RPMI7951 (cell line): ENCODE results near the gene LMX1B. TPM values are rescaled to one million over a fixed set of nuclear protein-coding genes. Genes with fewer than 3 reads are reported as not detected.
A peak's percentile ranks its signal among the peaks of the same experiment; 100 is the strongest.
"Not testable (repeated sequence)": the region's sequence is repeated elsewhere in the genome, so short reads cannot be mapped to it uniquely, and the experiment has no call there.

Experiments
- DNase-seq: peaks from one replicate; pipeline ENCODE4 v3.0.0-alpha.2; 2012; ENCODE audit warnings: low read depth
- total RNA-seq: library from RNA; depleted of rRNA; stranded (reverse); fragments of >200 nt; shearing (Covaris generic); gene quantifications from 2 replicates; pipeline ENCODE4 v1.2.3, GENCODE V29; 2014

LMX1B gene
- total RNA-seq, 1 experiment from 2014 or later: not detected

DNA sequence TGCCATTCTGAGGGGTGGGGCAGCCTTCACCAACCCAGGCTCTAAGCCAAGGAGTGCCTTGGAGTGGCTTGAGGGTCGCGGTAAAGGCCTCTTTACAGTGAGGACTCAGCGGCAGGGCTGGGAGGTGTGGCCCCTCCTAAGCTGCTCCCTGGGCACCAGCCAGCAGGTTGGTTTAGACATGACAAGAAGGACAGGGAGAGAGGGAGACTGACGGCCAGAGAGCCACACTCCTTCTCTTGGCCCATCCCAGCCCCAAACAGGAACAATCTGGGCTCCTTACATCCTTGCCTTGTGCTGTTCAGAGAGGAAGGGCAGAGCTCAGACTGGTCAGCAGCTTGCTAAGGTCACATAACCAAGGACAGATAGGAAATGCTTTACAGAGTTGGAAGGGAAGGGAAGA lies 94.5 kb downstream of the LMX1B start:
- no peak for DNase-seq

DNA sequence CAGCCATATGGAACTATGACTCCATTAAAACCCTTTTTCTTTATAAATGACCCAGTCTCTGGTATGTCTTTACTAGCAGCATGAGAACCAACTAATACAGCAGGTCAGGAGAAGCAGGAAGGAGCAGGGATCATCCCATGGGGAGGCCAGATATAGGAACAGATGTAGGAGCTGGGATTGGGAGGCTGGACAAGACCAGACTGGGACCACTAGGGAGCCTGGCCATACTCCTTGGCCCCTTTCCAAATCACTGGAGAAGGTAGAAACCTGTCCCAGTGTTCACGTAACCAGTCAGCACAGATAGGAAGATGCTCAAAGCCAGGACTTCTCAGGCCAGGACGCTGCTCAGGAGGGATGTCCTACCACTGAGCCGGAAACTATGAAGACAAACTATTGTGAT lies 95.5 kb downstream of the LMX1B start:
- DNase-seq: no peak

DNA sequence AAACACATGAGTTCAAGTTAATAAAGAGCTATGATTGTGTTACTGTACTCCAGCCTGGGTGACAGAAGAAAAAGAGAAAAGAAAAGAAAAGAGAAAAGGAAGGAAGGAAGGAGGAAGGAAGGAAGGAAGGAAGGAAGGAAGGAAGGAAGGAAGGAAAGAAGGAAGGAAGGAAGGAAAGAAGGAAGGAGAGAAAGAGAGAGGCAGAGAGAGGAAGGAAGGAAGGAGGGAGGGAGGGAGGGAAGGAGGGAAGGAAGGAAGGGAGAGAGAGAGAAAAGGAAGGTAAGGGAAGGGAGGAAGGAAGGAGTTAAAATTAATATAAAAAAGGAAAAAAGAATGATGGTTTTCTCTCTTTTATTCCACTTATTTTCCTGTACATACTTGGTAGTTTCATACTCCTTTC lies 101.7 kb downstream of the LMX1B start:
- no peak for DNase-seq

DNA sequence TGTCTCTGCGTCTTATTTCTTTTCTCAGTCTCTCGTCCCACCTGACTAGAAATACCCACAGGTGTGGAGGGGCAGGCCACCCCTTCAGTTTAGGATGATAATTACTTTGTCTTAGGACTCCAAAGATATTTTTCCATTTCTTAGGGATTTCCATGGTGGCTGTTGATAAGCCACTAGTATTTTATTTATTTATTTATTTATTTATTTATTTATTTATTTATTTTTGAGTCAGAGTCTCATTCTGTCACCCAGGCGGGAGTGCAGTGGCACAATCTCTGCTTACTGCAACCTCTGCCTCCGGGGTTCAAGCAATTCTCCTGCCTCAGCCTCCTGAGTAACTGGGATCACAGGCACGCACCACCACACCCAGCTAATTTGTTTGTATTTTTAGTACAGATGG lies 103.7 kb downstream of the LMX1B start:
- DNase-seq: not testable (repeated sequence)

DNA sequence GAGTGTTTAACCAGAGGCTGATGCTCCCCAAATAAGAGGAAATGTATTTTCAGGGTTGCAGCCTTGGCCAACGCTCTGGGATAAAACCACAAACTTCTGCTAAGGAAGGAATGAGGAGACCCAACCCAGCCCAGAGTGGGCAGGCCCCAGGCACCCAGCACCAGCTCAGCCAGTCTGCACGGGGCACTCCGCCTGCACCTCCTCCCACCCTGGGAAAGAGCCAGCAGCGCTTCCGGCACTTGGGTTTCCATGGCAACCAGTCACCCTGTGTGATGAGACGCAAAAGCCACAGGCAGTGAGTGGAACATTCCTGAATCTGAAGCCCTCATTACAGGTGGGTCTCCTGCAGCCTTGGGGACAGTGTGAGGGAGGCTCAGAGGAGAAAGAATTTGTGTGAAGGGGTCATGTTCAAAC lies 105.9 kb downstream of the LMX1B start:
- DNase-seq: peak; percentile 83

DNA sequence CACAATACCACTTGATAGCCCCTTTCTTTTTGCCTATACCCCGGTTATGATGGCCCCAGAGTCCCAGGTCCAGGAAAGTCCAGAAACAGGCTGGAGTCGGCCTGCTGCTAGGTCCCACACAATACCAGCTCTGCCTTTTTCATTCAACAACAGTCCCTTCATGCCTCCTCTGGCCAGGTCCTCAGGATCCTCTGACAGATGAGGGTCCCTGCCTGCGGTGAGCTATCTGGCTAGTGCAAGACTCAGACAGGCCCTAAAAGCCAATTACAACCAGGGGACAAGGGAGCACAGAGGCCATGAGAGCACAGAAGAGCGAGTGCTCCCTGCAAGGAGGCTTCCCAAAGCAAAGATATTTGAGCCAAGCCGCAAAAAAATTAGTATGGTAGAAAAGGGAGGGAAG lies 106.3 kb downstream of the LMX1B start:
- DNase-seq: no peak

DNA sequence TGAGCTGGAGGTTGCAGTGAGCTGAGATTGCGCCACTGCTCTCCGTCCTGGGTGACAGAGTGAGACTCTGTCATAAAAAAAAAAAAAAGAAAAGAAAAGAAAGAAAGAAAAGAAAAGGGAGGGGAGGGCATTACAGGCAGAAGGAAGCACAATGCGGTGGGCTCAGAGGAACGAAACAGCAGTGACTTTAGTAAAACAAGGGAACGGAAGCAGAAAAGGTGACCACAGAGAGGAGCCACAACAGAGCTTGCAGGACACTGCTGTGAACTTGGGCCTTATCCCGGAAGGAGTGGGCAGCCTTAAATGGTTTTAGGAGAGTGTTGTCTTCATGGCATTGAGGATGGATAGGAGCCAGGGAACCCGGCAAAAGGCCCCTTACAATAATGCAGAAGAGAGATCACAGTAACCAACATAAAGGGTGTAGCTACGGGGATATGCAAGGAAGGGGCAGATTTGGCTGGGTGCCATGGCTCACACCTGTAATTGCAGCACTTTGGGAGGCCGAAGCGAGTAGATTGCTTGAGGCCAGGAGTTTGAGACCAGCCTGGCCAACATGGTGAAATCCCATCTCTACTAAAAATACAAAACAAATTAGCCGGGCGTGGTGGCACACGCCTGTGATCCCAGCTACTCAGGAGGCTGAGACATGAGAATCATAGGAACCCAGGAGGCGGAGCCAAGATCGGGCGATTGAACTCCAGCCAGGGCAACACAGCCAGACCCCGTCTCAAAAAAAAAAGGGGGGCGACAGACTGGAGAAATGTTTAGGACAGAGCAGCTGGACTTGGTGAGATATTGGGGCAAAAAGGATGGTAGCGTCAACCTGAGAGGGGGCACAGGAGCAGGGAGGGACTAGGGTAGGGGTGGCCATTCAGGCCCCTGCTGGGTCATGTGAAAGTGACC lies 107.2 kb downstream of the LMX1B start:
- DNase-seq: no peak

DNA sequence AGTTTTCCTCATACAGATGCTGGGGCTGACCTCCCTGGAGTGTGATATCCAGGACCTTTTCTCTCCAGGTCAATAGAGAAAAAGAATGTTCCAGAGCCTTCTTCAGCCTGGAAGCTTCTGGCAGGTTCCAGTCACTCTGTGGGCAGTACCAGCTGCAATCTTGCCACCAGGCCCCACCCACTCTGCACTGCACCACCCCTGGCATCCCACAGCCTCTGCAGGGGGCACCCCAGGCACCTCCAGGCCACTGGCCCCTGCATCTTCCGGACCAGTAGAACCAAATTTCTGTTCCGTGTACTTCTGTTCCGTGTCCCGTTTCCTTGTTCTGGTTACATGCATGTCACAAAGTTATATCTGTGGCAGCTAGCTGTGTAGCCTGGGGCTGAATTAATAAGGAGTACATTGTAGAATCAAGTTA lies 107.8 kb downstream of the LMX1B start:
- DNase-seq: no peak

DNA sequence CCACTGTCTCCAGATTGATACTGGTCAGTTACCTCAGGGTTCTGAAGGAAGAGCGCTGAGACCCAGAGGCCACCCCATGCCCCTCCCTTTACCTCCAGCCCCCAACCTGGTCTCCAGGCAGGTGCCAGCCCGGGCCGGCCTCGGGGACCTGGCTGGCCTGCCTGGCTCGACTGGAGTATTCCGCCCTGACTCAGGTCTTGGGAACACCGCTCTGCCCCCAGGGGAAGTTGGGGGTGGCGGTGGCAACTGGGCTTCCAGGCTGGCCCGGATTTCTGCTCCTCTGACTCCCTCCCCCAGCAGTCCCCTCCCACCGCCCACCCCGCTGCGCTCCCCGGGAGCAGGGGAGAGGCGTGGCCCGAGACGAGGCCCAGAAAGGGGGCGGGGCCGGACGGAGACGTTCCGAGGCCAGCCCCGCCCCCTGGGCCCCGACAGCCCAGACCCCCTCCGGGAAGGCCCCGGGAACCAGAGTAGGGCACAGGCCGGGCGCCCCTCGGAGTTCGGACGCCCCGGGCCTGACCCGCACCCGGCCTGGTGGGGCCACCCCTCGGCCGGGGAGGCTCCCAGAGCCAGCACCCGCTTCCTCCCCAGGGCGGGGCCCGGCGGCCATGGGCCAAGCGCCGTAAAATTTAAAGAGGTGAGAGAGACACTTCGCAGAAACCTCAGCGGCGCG lies 108.7 kb downstream of the LMX1B start:
- DNase-seq: peak; percentile 65

DNA sequence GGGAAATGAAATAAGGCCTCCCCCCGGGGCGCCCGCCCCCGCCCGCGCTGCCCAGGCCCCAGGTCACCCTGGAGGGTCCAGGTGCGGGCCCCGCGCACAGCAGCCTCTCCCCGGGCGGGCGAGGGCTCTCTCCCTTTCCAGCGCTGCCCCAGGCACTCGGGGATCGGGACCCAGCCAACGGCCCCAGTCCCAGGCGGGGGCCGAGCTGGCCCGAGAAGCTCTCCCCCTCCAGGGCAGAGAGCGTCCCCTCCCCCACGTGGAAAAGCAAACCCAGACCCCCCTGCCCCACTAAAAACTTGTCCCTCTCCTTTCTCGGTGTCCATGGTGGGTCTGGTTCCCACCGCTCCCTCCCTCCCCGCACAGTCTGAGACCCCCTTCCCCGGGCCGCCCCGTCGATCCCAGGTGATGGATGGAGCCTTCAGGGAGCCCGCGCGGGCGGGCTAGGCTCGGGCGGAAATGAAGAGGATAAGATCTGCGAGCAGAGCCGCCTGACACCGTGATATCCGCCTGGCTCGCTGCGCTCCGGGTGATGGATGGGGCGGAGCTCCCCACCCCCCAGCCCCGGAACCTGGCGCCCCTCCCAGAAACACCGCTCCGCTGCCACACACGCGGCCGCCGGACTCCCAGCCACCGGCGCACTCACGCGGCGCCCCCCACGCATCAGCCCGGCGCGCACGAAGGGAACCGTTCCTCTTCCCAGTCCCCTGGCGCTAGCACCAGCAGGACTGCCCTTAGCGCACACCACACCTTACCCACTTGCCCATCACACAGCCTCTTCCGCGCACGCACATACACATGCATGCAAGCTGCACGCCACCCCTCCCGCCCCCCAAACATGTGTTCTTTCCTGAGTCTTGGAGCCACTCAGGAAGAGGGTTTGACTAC lies 109.4 kb downstream of the LMX1B start:
- DNase-seq: peak; percentile 40

DNA sequence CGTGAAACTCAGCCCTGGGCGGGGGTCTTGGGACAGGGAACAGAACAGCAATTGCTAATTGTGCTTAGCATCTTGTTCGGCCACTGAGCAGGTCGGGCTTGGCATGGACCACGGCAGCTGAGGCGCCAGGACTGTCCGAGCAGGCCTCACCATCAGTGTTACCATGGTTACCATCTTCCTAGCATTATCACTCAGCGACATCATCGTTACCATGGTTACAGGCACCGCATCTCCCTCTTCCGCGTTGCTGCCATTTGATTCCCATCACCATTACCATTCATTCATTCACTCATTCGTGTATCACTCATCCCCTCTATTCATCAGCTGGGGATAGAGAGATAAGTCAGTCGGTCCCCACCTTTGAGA lies 110.1 kb downstream of the LMX1B start:
- peak; percentile 30 for DNase-seq

DNA sequence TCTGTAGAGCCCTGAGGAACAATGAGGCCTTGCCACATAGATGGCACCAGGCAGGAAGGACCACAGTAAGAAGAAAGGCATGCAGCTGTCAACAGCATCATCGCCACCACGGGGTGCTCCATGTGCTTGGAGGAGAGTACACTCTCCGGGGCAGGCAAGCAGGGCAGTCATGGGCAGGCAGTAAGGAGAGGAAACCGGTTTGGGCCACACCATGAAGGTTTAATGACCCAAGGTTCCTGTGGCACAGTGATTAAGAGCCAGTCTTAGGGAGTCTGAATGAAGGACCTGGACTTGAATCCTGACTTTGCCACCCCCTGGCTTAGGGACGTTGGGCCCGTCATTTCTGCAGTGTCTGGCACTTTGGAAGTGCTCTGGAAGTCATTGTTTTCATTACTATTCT lies 110.5 kb downstream of the LMX1B start:
- peak; percentile 12 for DNase-seq

DNA sequence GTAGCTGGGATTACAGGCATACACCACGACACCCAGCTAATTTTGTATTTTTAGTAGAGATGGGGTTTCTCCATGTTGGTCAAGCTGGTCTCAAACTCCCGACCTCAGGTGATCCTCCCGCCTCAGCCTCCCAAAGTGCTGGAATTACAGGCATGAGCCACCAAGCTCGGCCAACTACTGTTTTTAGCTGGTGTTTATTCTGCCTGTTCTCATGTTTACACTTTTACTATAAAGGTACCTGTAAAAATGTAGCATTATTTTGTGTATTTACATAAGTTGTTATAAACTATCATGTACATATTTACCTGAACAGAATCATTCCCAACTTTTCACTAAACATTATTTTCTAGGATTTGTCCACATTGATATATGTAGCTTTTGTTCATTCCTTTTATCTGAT lies 111.8 kb downstream of the LMX1B start:
- not testable (repeated sequence) for DNase-seq

DNA sequence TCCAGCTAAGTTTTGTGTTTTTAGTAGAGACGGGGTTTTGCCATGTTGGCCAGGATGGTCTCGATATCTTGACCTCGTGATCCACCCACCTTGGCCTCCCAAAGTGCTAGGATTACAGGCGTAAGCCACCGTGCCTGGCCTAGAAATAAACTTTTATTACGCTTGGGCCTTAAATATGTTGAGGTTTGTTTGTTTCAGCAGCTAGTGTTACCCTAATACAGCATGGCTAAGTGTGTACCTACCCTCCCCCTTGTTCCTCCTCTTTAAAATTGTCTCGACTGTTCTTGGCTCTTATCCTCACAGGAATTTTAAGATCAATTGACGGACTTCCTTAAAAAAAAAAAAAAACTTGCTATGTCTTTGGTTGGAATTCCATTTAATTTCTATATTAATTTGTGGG lies 114.5 kb downstream of the LMX1B start:
- not testable (repeated sequence) for DNase-seq

DNA sequence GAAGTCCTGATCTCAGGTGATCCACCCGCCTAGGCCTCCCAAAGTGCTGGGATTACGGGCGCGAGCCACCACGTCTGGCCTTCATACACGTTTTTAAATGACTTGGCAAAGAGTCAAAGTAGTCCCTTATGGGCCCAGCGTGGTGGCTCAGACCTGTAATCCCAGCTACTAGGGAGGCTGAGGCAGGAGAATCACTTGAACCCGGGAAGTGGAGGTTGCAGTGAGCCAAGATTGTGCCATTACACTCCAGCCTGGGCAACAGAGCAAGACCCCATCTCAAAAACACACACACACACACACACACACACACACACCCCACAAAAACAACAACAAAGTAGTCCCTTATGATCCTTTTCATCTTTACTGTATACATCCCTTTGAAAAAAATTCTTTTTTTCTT lies 116.9 kb downstream of the LMX1B start:
- not testable (repeated sequence) for DNase-seq

DNA sequence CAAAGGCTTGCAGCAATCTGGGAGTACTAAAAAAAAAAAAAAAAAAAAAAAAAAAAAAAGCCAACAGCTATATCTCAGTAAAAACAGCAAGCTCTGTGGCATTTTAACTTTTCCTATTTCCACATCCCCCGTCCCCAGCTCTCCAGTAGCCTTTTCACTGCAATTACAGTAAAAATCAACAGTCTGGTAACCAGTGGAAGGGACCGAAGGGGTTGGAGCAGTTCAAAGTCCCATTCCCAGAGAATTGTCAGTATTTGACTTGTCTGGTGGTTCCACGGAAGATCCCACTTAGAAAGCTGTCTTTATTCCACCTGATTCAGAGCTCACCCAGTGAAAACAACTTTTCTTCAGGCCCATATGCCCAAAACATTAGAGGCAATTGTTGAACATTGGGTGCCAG lies 119.3 kb downstream of the LMX1B start:
- DNase-seq: no peak

DNA sequence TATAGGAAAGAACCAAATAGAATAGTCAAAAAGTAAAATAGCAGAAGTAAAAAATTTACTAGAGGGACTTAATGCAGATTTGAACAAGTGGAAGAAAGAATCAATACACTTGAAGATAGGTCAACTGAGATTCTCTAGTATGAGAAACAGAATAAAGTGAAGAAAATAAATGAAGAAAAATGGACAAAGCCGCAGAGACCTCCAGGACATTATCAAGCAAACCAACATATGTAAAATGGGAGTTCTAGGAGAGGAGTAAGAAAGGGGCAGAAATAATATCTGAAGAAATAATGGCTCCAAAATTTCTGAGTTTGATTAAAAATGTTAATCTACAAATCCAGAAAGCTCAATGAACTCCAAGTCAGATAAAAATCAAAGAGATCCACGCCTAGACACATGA lies 121.1 kb downstream of the LMX1B start:
- DNase-seq: no peak

DNA sequence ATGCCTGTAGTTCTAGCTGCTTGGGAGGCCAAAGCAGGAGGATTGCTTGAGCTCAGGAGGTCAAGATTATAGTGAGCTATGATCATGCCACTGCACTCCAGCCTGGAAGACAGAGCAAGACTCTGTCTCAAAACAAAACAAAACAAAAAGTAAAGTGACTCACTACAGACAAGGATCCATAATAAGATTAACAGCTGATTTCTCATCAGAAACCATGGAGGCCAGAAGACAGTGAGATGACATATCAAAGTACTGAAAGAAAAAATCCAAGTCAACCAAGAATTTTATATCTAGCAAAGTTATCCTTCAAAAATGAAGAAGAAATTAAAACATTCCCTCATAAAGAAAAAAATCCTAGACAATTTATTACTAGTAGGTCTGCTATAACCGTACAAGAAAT lies 121.8 kb downstream of the LMX1B start:
- no peak for DNase-seq

DNA sequence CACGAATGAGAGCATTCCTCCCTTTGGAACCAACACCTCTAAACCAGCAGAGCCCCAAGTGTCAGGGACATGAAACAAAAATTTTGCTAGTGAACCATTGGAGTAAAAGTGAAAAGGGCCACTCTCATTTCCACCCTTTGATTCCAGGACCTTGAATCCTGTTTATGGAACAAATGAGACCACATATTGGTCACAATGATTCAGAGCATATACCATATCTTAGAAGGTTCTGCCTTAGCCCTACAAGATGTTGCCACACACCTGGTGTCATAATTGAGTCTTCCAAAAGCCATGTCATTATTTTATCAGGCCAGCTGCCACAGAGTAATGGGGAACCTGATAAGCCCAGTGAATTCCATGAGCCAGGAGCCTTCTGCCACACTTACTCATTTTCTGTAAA lies 124.8 kb downstream of the LMX1B start:
- DNase-seq: no peak

DNA sequence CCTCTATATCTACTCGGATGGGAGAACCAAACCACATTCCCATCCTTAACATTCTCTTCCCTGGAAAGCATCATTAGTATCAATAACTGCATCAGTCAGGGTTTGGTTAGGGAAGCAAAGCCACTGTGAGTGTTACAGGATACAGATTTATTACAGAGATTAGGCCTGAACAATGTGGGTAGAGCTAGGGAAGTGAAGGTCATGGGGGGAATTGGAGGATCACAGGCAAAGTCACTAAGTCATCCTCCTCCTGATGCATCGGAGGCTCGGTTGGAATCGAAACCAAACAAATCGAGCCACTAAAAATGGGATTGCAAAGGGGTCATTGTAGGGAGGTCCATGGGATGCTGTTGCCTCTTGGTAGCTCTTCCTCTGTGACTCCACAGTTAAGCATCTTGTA lies 129.3 kb downstream of the LMX1B start:
- DNase-seq: no peak

DNA sequence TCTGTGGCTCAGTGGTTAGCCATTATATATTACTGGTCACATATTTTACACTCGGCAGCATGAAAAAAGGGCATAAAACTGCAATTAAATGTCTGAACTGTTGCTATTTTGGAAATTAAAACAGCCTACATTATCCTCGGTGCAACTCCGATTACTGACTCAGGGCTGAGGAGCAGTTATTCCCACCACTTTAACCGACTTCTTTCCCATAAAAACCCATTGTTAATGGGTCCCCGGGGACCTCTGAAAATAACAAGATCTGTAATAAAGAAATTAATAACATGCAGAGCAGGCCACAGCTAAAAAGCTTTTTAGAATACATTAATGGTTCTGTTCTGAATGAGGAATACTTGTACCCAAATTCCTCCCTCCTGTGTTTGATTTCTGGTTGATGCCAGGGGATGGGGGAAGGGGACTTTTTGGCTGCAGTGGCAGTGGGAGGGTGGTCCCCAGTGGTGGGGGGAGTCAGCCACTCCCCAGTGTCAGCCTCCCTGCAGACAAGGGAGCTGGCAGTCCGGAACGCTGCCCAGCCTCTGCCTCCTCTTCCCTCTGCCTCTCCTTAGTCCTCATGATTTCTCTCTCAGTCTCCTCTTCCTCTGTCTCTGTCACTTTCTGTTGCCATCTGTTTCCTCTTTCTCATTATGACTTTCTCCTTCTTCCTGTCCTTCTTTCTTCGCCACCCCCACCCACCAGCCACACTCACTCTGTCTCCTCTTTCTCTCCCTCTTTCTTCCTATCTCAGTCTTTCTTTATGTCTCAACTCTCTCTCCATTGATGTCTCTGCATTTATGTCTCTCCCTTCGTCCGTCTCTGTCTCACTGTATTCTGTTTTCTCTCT lies 132.1 kb downstream of the LMX1B start:
- no peak for DNase-seq
